HepG2 (cell line): Measurements from ENCODE around the gene FBLIM1.
A peak's percentile ranks its signal among the peaks of the same experiment; 100 is the strongest.

Experiments used
- POLR2A ChIP-seq, 2 experiments: IDR thresholded peaks; 2 replicates each; pipeline ENCODE4 v1.6.1; 2011; ENCODE audit warnings: low read depth in 2 of 2, low read length in 2 of 2, mild to moderate bottlenecking in 1 of 2, moderate library complexity in 1 of 2; ENCODE audit not compliant: insufficient read depth in 1 of 2
- REST ChIP-seq, 2 experiments: IDR thresholded peaks; 2 replicates each; pipeline ENCODE4 v1.6.1; 2011 to 2012; ENCODE audit warnings: low read length in 2 of 2, borderline replicate concordance in 1 of 2, low read depth in 1 of 2, mild to moderate bottlenecking in 1 of 2, moderate library complexity in 1 of 2
- SMYD3 ChIP-seq: sonication (generic); formaldehyde crosslinking; IDR thresholded peaks from 2 replicates; pipeline ENCODE4 v1.8.1; 2023; ENCODE audit warnings: mild to moderate bottlenecking, missing genetic modification reagents
- ZNF556 ChIP-seq: sonication (generic); formaldehyde crosslinking; IDR thresholded peaks from 2 replicates; pipeline ENCODE4 v1.4.0; 2020; ENCODE audit warnings: mild to moderate bottlenecking, missing genetic modification reagents, borderline replicate concordance
- ZNF629 ChIP-seq: sonication (generic); formaldehyde crosslinking; conservative IDR thresholded peaks from 2 replicates; pipeline ENCODE4 v1.5.0; 2020; ENCODE audit warnings: missing genetic modification reagents
- ZNF777 ChIP-seq: sonication (generic); formaldehyde crosslinking; IDR thresholded peaks from 2 replicates; pipeline ENCODE4 v1.4.0; 2020; ENCODE audit warnings: missing genetic modification reagents

GRCh38 chr1:15749399-15750291 lies 8.9 kb upstream of the FBLIM1 start:
- TF ChIP-seq ZNF556 (CRISPR knock-in tag) (no peak), POLR2A (IDR thresholded peaks at IDR 0.05; ENCODE audit: insufficient read depth in 1 of 2, low read depth in 2 of 2, low read length in 2 of 2) (no peak), ZNF629 (peak; percentile 81), SMYD3 (CRISPR knock-in tag) (no peak), REST (IDR thresholded peaks at IDR 0.05; ENCODE audit: borderline replicate concordance in 1 of 2, low read depth in 1 of 2, low read length in 2 of 2) (peak in 1 of 2 experiments; percentile 26; a peak in 3 of 4 replicates), ZNF777 (CRISPR knock-in tag) (no peak)
